ENCODE results near the gene SYNE1. TPM values are rescaled to one million over a fixed set of nuclear protein-coding genes. Genes with fewer than 3 reads are reported as not detected.

Gene SYNE1
- total RNA-seq, 1 experiment from 2014 or later = 3.0 TPM

GRCh38 chr6:152435816-152436215 is 201.3 kb downstream of the SYNE1 start:
- WGBS (ENCODE audit: extremely low coverage, insufficient read length, low lambda C conversion rate) = no CpG with 5 or more reads among the region's 3 CpGs
- H3K27me3 ChIP-seq (ENCODE audit: insufficient read depth, low read length) = no peaks in the 10 kb centered on the region

More at GRCh38 chr6:152435816-152436215, 201.3 kb downstream of the SYNE1 start:
- TF ChIP-seq CTCF (conservative IDR thresholded peaks at IDR 0.05) = no peak
- no peak overlapping the region for H3K56ac ChIP-seq (ENCODE audit: insufficient read length, low read depth, low read length)
- no peak overlapping the region for H2BK12ac ChIP-seq (ENCODE audit: insufficient read length, low read depth, low read length)
- H2BK15ac ChIP-seq (ENCODE audit: low read depth, low read length) = no peak overlapping the region
- no peak overlapping the region for H3T11ph ChIP-seq (ENCODE audit: low read length)
- H2BK5ac ChIP-seq (ENCODE audit: insufficient read length, low read length) = no peak overlapping the region
- Mint-ChIP-seq H3K4me1 (peaks cover 0 to 4% of the 10 kb centered on the region in 2 experiments; a peak in 1 of 4 replicates), H3K27ac (no peak overlapping the region), H3K4me3 (no peak overlapping the region), H3K36me3 (ENCODE audit: insufficient read depth in 1 of 3, low read depth in 3 of 3) (no peaks in the 10 kb centered on the region), H3K9me3 (no peaks in the 10 kb centered on the region), H3K27me3 (ENCODE audit: low read depth) (no peaks in the 10 kb centered on the region)
- no peak overlapping the region for H2BK20ac ChIP-seq (ENCODE audit: low read depth, low read length, poor library complexity, severe bottlenecking)
- no peaks in the 10 kb centered on the region for H3K79me2 ChIP-seq (ENCODE audit: insufficient read depth, low read length)
- H3K9me3 ChIP-seq (ENCODE audit: control insufficient read depth, low read depth, low read length) = no peaks in the 10 kb centered on the region
- no peak overlapping the region for H4K5ac ChIP-seq (ENCODE audit: insufficient read length, low read depth, low read length)
- H3K18ac ChIP-seq (ENCODE audit: insufficient read length, low read depth, low read length) = no peak overlapping the region
- no peak overlapping the region for H2AK5ac ChIP-seq (ENCODE audit: insufficient read length, low read length)
- no peaks in the 10 kb centered on the region for H3K23me2 ChIP-seq (ENCODE audit: insufficient read length, low read depth, low read length, poor library complexity, severe bottlenecking)
- H3K27ac ChIP-seq (ENCODE audit: insufficient read length, low read depth, low read length) = no peak overlapping the region
- H3K9ac ChIP-seq (ENCODE audit: extremely low read depth, insufficient read length, low read length) = no peak overlapping the region
- H3K79me1 ChIP-seq (ENCODE audit: insufficient read depth, low read depth, low read length, poor library complexity, severe bottlenecking) = no peaks in the 10 kb centered on the region
- no peak overlapping the region for H4K91ac ChIP-seq (ENCODE audit: insufficient read length, low read depth, low read length)
- no peak overlapping the region for H4K8ac ChIP-seq (replicated peaks; ENCODE audit: insufficient read length, low read depth, low read length)
- no peak overlapping the region for H2AFZ ChIP-seq (ENCODE audit: low read length)
- H3K4me1 ChIP-seq (ENCODE audit: insufficient read depth, low read length) = no peaks in the 10 kb centered on the region
- no peak overlapping the region for H3K4me2 ChIP-seq (ENCODE audit: insufficient read depth, insufficient read length, low read length)
- H3K14ac ChIP-seq (ENCODE audit: insufficient read depth, low read length) = no peak overlapping the region
- H4K20me1 ChIP-seq (ENCODE audit: control insufficient read depth, insufficient read depth, insufficient read length) = no peaks in the 10 kb centered on the region
- no peak overlapping the region for H3K23ac ChIP-seq (ENCODE audit: insufficient read length, low read depth, low read length)
- DNase-seq = no peak
- no peak overlapping the region for H3K4ac ChIP-seq (ENCODE audit: low read depth, low read length)
- H2BK120ac ChIP-seq (ENCODE audit: low read depth, low read length, poor library complexity, severe bottlenecking) = no peak overlapping the region
